Measurements from ENCODE around the gene GINS1. TPM values are rescaled to one million over a fixed set of nuclear protein-coding genes. Genes with fewer than 3 reads are reported as not detected.

GINS1 gene
- total and polyA plus RNA-seq, 2 of the 8 experiments (the other 6 are each of a cell fraction or from before 2014, with no cell fraction given): 44.7 to 68.4 TPM

DNA sequence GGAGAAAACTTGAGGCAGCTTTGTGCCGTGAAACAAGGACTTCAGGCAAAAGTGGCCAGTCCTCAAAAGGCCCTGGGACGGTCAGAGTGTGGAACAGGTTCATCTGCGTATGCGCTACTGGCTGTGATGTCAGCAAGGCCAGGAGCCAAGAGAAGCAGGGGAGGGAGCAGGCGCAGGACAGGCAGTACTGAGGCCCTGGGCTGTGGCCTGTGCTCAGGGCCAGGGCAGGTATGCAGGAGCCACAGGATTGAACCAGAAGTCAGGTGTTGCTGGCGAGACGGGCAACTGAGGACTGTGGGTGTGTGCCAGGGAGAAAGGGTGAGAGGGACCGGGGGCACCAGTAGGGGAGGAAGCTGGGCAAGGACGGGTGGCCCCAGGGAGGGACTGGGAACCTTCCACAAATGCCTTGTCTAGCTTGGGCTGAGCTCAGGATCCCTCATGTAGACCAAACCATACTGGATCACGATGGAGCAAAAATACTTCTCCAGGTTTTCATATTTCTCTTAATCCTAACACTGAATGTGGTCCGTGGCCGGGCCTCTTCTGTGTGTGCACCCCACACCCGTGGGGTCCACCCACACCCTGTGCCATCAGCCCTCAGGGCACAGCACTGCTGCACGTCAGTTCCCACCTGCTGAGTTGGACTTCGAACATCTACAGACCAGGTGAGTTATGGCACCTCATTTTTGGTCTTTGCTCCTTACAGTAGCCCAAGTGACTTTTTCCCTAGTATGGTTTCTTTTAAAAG is 46.9 kb downstream of the GINS1 start:
- FAIRE-seq: no peak
- Histone ChIP-seq H3K27me3 (replicated peaks in 1 of 4; ENCODE audit: control insufficient read depth in 3 of 4, extremely low read depth in 1 of 4, insufficient read depth in 3 of 4, low read length in 3 of 4) (no peaks in the 10 kb centered on the region), H3K4me1 (replicated peaks in 1 of 4; ENCODE audit: control insufficient read depth in 3 of 4, insufficient read depth in 4 of 4, low read length in 3 of 4) (no peaks in the 10 kb centered on the region; a peak in 1 of 7 replicates), H3K9ac (replicated peaks in 1 of 4; ENCODE audit: extremely low read depth in 1 of 4, low read depth in 3 of 4, low read length in 3 of 4) (no peak overlapping the region), H3K56ac (replicated peaks; ENCODE audit: insufficient read length, low read depth, low read length) (no peak overlapping the region), H3K36me3 (ENCODE audit: control insufficient read depth in 2 of 4, insufficient read depth in 4 of 4, low read length in 3 of 4) (peaks cover 6 to 30% (median 13%) of the 10 kb centered on the region in 4 experiments; a peak in 6 of 8 replicates), H3K18ac (ENCODE audit: extremely low read depth, low read length) (no peak overlapping the region), H3K79me1 (ENCODE audit: low read depth, low read length) (no peaks in the 10 kb centered on the region), H3K23ac (ENCODE audit: insufficient read length) (no peak overlapping the region), H2BK120ac (replicated peaks; ENCODE audit: low read depth, low read length) (no peak overlapping the region), H3K79me2 (ENCODE audit: control insufficient read depth in 1 of 2, insufficient read depth in 2 of 2, low read length in 2 of 2) (no peaks in the 10 kb centered on the region), H4K20me1 (replicated peaks in 1 of 2; ENCODE audit: control insufficient read depth in 1 of 2, insufficient read depth in 2 of 2, low read length in 2 of 2) (peaks cover 0 to 2% of the 10 kb centered on the region in 2 experiments), H3K27ac (ENCODE audit: low read depth, low read length) (no peak overlapping the region), H3K4ac (replicated peaks; ENCODE audit: insufficient read length, low read depth, low read length) (no peak overlapping the region), H2AK5ac (ENCODE audit: low read depth, low read length) (no peak overlapping the region), H4K8ac (ENCODE audit: extremely low read depth, insufficient read depth, low read length) (no peak overlapping the region), H3K4me3 (ENCODE audit: extremely low read depth in 1 of 4, insufficient read depth in 2 of 4, low read depth in 3 of 4, low read length in 4 of 4) (no peak overlapping the region), H2AFZ (ENCODE audit: low read length) (no peak overlapping the region), H4K5ac (ENCODE audit: insufficient read length, low read depth, low read length) (no peak overlapping the region), H2BK15ac (ENCODE audit: low read length) (no peak overlapping the region), H3K4me2 (ENCODE audit: insufficient read depth in 1 of 2, low read depth in 2 of 2, low read length in 2 of 2) (no peak overlapping the region), H4K91ac (replicated peaks; ENCODE audit: insufficient read length, low read length) (no peak overlapping the region), H2BK12ac (ENCODE audit: low read depth, low read length) (no peak overlapping the region), H2BK20ac (ENCODE audit: low read length) (no peak overlapping the region), H3K14ac (ENCODE audit: insufficient read length) (no peak overlapping the region), H2BK5ac (ENCODE audit: low read depth, low read length) (peak overlapping the region; percentile 35; the same call in 1 of the 2 replicates), H3K23me2 (ENCODE audit: low read depth, low read length) (no peaks in the 10 kb centered on the region), H3K9me3 (ENCODE audit: insufficient read depth in 2 of 2, low read depth in 1 of 2, low read length in 1 of 2) (no peaks in the 10 kb centered on the region; a peak in 1 of 4 replicates)
- no peak for DNase-seq (ENCODE audit: low read depth in 1 of 2, low spot score in 2 of 2)
- CTCF ChIA-PET (ENCODE audit: partially characterized antibody): interaction anchor here (0.9 to 1.6 kb wide), 2 partner anchors 16 to 158 kb away, joined by 3 to 7 read pairs; no protein-coding TSS in a partner anchor
- 88% methylated on average over 15 of the region's 15 CpGs; no CpG with 5 or more reads in 1 of the 2 experiments for WGBS, 2 experiments (ENCODE audit: extremely low coverage in 1 of 2, insufficient coverage in 1 of 2, insufficient read length in 1 of 2, insufficient replicate concordance in 2 of 2, low coverage in 1 of 2, low lambda C conversion rate in 2 of 2, missing lambda C conversion rate in 1 of 2)
- POLR2A ChIA-PET (ENCODE audit: partially characterized antibody): no interaction called here
- TF ChIP-seq, protein P1, sequence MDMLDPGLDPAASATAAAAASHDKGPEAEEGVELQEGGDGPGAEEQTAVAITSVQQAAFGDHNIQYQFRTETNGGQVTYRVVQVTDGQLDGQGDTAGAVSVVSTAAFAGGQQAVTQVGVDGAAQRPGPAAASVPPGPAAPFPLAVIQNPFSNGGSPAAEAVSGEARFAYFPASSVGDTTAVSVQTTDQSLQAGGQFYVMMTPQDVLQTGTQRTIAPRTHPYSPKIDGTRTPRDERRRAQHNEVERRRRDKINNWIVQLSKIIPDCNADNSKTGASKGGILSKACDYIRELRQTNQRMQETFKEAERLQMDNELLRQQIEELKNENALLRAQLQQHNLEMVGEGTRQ (IDR thresholded peaks at IDR 0.05; ENCODE audit: low read length): no peak
- TF ChIP-seq CBX8 (IDR thresholded peaks at IDR 0.05; ENCODE audit: borderline replicate concordance, low read depth, low read length) (no peak), TAF7 (optimal IDR thresholded peaks at IDR 0.05; ENCODE audit: borderline replicate concordance, low read depth, low read length) (no peak), HDAC2 (IDR thresholded peaks at IDR 0.05; ENCODE audit: borderline replicate concordance in 1 of 2, low read depth in 2 of 2, low read length in 2 of 2) (no peak), GTF2F1 (IDR thresholded peaks at IDR 0.05; ENCODE audit: borderline replicate concordance, low read depth, low read length) (no peak), RAD21 (IDR thresholded peaks at IDR 0.05 in 1 of 2, conservative IDR thresholded peaks at IDR 0.05 in 1 of 2; ENCODE audit: low read depth in 2 of 2, low read length in 2 of 2) (no peak)

All from H1 (cell line).